GM12878 (cell line): ENCODE data around the gene FRMPD2.

ENCODE experiments used
- CTCF ChIP-seq, 3 experiments: IDR thresholded peaks in 2 of 3; conservative IDR thresholded peaks in 1 of 3; 2 replicates each; pipeline ENCODE4 v1.5.1; 2011; ENCODE audit warnings: low read depth in 3 of 3, low read length in 3 of 3, mild to moderate bottlenecking in 3 of 3, control low read depth in 2 of 3, moderate library complexity in 2 of 3, inconsistent platforms in 1 of 3, mixed read lengths in 1 of 3; ENCODE audit not compliant: control insufficient read depth in 2 of 3, insufficient read depth in 1 of 3; ENCODE audit errors: extremely low read depth in 1 of 3
- EED ChIP-seq: sonication (generic); IDR thresholded peaks from 2 replicates; pipeline ENCODE4 v1.6.1; 2016; ENCODE audit warnings: antibody characterized with exemption, low read depth
- NFYB ChIP-seq: IDR thresholded peaks from 2 replicates; pipeline ENCODE4 v1.6.1; 2011; ENCODE audit warnings: low read depth, mild to moderate bottlenecking, low read length, improper control_type of control experiment, moderate library complexity; ENCODE audit not compliant: insufficient read depth
- POLR2A ChIP-seq: IDR thresholded peaks from 2 replicates; pipeline ENCODE4 v1.6.1; 2011; ENCODE audit warnings: low read depth, mild to moderate bottlenecking, low read length
- POLR2AphosphoS5 ChIP-seq: IDR thresholded peaks from 2 replicates; pipeline ENCODE4 v1.6.1; 2011; ENCODE audit warnings: mild to moderate bottlenecking, low read length, inconsistent platforms
- RBBP5 ChIP-seq: fragments of 200-600 bp; sonication (generic); conservative IDR thresholded peaks from 2 replicates; pipeline ENCODE4 v1.6.1; 2016
- USF2 ChIP-seq: IDR thresholded peaks from 2 replicates; pipeline ENCODE4 v1.6.1; 2011; ENCODE audit warnings: low read depth, low read length, improper control_type of control experiment, borderline replicate concordance

- no peak for TF ChIP-seq CTCF (IDR thresholded peaks at IDR 0.05 in 2 of 3, conservative IDR thresholded peaks at IDR 0.05 in 1 of 3; ENCODE audit: control insufficient read depth in 2 of 3, extremely low read depth in 1 of 3, insufficient read depth in 1 of 3, low read depth in 3 of 3, low read length in 3 of 3)
- no peak for TF ChIP-seq POLR2AphosphoS5
- no peak for TF ChIP-seq RBBP5
- no peak for TF ChIP-seq USF2
- no peak for TF ChIP-seq NFYB
- TF ChIP-seq EED: no peak
- no peak for TF ChIP-seq POLR2A
Observed at GRCh38 chr10:48253970-48254657, 20.4 kb downstream of the FRMPD2 start.
